Coronary artery (tissue), 2 donors: ENCODE results near the gene CACNA1C.

ENCODE experiments used
- DNase-seq: peaks from one replicate; pipeline ENCODE4 v3.0.0-alpha.2; 2017; ENCODE audit warnings: low spot score
- H3K27ac ChIP-seq, 2 donors: fragments of 200-600 bp; sonication (generic); one replicate each; pipeline ENCODE4 v1.5.1; 2016 to 2019
- H3K4me3 ChIP-seq: fragments of 200-600 bp; sonication (generic); 2 replicates; pipeline ENCODE4 v1.5.1; 2016; ENCODE audit warnings: mild to moderate bottlenecking, moderate library complexity
- CTCF ChIP-seq: fragments of 200-600 bp; sonication (generic); IDR thresholded peaks from one replicate; pipeline ENCODE4 v1.5.1; 2019; ENCODE audit warnings: antibody characterized with exemption

The CACNA1C gene

GRCh38 chr12:2504577-2504976 is 451.8 kb downstream of the CACNA1C start:
- no peak for DNase-seq
- Histone ChIP-seq H3K4me3 (no peak overlapping the region), H3K27ac (no peak overlapping the region)
- TF ChIP-seq CTCF, result no peak

- H3K4me3 ChIP-seq, result no peak overlapping the region
- DNase-seq, result no peak
- TF ChIP-seq CTCF, result no peak
- H3K27ac ChIP-seq, result no peak overlapping the region
Observed at GRCh38 chr12:2507814-2508213, 455.0 kb downstream of the CACNA1C start.

GRCh38 chr12:2509137-2509536 is 456.4 kb downstream of the CACNA1C start:
- Histone ChIP-seq H3K4me3 (no peak overlapping the region), H3K27ac (no peak overlapping the region)
- DNase-seq, result no peak
- no peak for TF ChIP-seq CTCF

- H3K27ac ChIP-seq, result no peak overlapping the region
- no peak for DNase-seq
- no peak for TF ChIP-seq CTCF
- H3K4me3 ChIP-seq, result no peak overlapping the region
Observed at GRCh38 chr12:2510045-2510444, 457.3 kb downstream of the CACNA1C start.

GRCh38 chr12:2513141-2514037 is 460.6 kb downstream of the CACNA1C start:
- Histone ChIP-seq H3K4me3 (no peak overlapping the region), H3K27ac (no peak overlapping the region)
- no peak for DNase-seq
- TF ChIP-seq CTCF, result no peak

- Histone ChIP-seq H3K27ac (no peak overlapping the region), H3K4me3 (no peak overlapping the region)
- no peak for DNase-seq
- TF ChIP-seq CTCF, result no peak
Observed at GRCh38 chr12:2514038-2514340, 461.2 kb downstream of the CACNA1C start.

- Histone ChIP-seq H3K27ac (no peak overlapping the region), H3K4me3 (no peak overlapping the region)
Observed at GRCh38 chr12:2520722-2521246, 468.0 kb downstream of the CACNA1C start.

More at GRCh38 chr12:2520722-2521246, 468.0 kb downstream of the CACNA1C start:
- no peak for DNase-seq
- no peak for TF ChIP-seq CTCF
